ENCODE results near the gene WDR5B.
A peak's percentile ranks its signal among the peaks of the same experiment; 100 is the strongest.

The WDR5B gene

DNA sequence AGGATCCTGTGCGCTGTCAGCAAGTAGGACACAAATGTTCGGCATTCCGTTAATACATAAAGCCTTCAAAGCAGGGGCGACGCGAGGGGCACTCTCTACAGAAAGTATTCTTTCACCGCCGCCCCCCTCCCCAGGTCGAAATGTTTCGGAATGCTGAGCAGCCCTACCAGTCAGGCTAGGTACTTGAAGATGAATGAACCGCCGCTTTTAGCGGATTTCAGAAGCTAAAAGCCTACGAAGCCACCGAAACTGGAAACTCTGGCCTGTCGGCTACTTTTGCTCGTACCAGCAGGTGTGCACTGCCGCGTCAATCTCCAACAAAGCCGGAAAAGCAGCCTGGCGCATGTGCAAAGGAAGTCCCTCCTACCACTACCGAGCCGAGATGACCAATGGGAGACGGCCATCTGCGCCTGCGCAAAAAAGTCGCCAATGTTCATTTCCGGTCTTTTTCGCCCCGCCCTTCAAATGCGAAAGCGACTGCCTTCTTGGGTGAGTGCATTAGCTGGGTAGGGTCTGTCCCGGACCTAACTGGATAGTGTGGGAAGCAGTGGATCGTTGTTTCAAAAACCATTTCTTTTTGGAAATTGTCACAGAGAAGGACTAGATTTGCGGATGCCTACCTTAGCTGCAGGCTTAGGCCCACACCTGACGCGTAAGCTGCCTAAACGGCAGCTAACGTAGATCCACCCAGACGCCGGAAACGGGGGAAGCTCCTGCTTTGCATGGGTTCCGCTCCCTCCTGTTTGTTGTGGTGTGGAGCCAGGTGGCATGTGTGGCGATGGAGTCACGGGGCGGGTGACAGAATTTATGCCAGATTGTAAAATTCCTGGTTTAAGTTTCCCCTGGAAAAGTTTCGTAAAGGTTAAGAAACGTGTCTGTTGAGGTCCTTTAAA, at the start of gene WDR5B:
Gene WDR5B (minus strand): TSS at position 301 of the 893 bp plus-strand sequence. CDS start 534 bp downstream, outside the sequence.
- Histone ChIP-seq H3K9ac (peak within 1 kb of the TSS; percentile 39), H2AFZ (peak within 1 kb of the TSS; percentile 83), H3K27ac (peak within 1 kb of the TSS; percentile 92), H3K36me3 (ENCODE audit: control insufficient read depth, insufficient read depth, low read length) (no peaks in the 10 kb centered on the region), H3K9me3 (ENCODE audit: control insufficient read depth, low read length) (no peaks in the 10 kb centered on the region), H3K4me2 (ENCODE audit: low read length) (peak within 1 kb of the TSS; percentile 94), H3K27me3 (ENCODE audit: control insufficient read depth, insufficient read depth, low read length) (no peaks in the 10 kb centered on the region), H3K79me2 (peaks cover 20% of the 10 kb centered on the region), H3K4me3 (ENCODE audit: low read depth, low read length) (peak within 1 kb of the TSS; percentile 93), H3K4me1 (peaks cover 10% of the 10 kb centered on the region)
- TF ChIP-seq, protein P1, sequence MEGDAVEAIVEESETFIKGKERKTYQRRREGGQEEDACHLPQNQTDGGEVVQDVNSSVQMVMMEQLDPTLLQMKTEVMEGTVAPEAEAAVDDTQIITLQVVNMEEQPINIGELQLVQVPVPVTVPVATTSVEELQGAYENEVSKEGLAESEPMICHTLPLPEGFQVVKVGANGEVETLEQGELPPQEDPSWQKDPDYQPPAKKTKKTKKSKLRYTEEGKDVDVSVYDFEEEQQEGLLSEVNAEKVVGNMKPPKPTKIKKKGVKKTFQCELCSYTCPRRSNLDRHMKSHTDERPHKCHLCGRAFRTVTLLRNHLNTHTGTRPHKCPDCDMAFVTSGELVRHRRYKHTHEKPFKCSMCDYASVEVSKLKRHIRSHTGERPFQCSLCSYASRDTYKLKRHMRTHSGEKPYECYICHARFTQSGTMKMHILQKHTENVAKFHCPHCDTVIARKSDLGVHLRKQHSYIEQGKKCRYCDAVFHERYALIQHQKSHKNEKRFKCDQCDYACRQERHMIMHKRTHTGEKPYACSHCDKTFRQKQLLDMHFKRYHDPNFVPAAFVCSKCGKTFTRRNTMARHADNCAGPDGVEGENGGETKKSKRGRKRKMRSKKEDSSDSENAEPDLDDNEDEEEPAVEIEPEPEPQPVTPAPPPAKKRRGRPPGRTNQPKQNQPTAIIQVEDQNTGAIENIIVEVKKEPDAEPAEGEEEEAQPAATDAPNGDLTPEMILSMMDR (IDR thresholded peaks at IDR 0.05), result no peak

DNA sequence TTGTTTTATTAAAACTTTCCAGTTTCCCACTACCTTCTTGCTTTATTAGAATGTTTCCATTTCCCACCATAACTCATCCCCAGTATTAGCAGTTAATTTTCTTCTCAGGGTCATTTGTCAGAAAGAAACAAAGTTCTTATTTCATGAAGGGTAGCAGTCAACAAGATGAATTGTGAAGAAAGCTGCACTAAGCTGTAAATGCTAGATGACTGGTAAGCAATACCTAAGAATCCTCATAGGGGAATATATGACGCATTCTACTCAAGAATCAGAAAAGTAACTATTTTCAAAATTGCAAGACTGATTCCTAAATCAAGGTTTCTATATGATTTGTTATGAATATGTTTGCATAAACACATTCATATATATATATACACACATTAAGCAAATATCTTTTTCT, 48.8 kb upstream of the WDR5B start:
- Histone ChIP-seq H3K9ac (no peak overlapping the region), H3K27ac (no peak overlapping the region), H3K4me2 (ENCODE audit: low read length) (no peak overlapping the region), H3K36me3 (ENCODE audit: control insufficient read depth, insufficient read depth, low read length) (no peaks in the 10 kb centered on the region), H2AFZ (no peak overlapping the region), H3K27me3 (ENCODE audit: control insufficient read depth, insufficient read depth, low read length) (no peaks in the 10 kb centered on the region), H3K4me3 (ENCODE audit: low read depth, low read length) (no peak overlapping the region), H3K4me1 (peaks cover 18% of the 10 kb centered on the region), H3K79me2 (peaks cover 19% of the 10 kb centered on the region), H3K9me3 (ENCODE audit: control insufficient read depth, low read length) (no peaks in the 10 kb centered on the region)
- TF ChIP-seq, protein P1 (IDR thresholded peaks at IDR 0.05), result no peak

DNA sequence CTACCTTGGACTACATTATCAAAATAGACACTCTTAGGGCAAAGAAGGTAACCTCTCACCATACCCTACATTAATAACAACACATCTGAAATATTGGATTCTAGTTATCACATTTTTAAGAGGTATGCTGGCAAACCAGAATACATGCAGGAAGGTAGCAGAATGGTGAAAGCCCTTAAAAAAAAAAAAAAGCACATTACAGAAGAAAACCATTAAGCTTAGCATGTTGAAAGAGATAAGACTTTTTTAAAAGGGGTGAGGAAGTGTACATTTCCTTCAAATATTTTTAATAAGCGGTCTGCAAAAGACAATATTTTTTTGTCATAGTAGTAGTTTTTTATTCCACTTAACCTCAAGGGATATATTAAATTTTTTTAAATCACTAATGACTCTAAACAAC, 46.5 kb upstream of the WDR5B start:
- Histone ChIP-seq H3K36me3 (ENCODE audit: control insufficient read depth, insufficient read depth, low read length) (no peaks in the 10 kb centered on the region), H3K9me3 (ENCODE audit: control insufficient read depth, low read length) (no peaks in the 10 kb centered on the region), H3K4me3 (ENCODE audit: low read depth, low read length) (no peak overlapping the region), H3K4me1 (no peaks in the 10 kb centered on the region), H3K79me2 (peaks cover 23% of the 10 kb centered on the region), H3K4me2 (ENCODE audit: low read length) (no peak overlapping the region), H2AFZ (no peak overlapping the region), H3K27ac (no peak overlapping the region), H3K9ac (no peak overlapping the region), H3K27me3 (ENCODE audit: control insufficient read depth, insufficient read depth, low read length) (no peaks in the 10 kb centered on the region)
- TF ChIP-seq, protein P1 (IDR thresholded peaks at IDR 0.05), result no peak

DNA sequence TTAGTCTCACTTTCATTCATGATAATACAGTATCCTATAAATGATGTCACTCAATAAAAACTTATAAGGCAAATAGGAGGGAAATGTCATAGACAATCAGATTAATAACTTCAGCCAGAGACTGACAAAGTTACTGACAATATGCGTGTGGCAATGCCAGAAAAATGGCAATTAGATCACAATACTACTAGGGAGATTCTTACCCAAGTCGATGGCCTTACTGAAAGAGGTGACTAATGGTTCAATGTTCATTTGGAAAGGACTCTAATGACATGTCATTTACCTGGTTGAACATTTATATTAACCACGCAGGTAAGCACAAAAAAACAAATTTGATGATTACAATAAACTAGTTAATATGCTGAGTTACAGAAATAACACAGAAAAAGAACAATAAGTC, 45.9 kb upstream of the WDR5B start:
- no peaks in the 10 kb centered on the region for H3K27me3 ChIP-seq (ENCODE audit: control insufficient read depth, insufficient read depth, low read length)
- peaks cover 23% of the 10 kb centered on the region for H3K79me2 ChIP-seq
- no peak overlapping the region for H3K9ac ChIP-seq
- no peak overlapping the region for H3K4me3 ChIP-seq (ENCODE audit: low read depth, low read length)
- H3K36me3 ChIP-seq (ENCODE audit: control insufficient read depth, insufficient read depth, low read length), result no peaks in the 10 kb centered on the region
- no peak overlapping the region for H2AFZ ChIP-seq
- no peaks in the 10 kb centered on the region for H3K9me3 ChIP-seq (ENCODE audit: control insufficient read depth, low read length)
- TF ChIP-seq, protein P1 (IDR thresholded peaks at IDR 0.05), result no peak
- H3K4me1 ChIP-seq, result no peaks in the 10 kb centered on the region
- no peak overlapping the region for H3K27ac ChIP-seq
- H3K4me2 ChIP-seq (ENCODE audit: low read length), result no peak overlapping the region

All from parathyroid adenoma (tissue), 2 donors.